ENCODE results near the gene PPP1R13B. TPM values are rescaled to one million over a fixed set of nuclear protein-coding genes. Genes with fewer than 3 reads are reported as not detected.

PPP1R13B gene
- polyA plus RNA-seq, 2 of the 4 experiments (the other 2 are of a cell fraction) = 2.2 to 2.7 TPM

DNA sequence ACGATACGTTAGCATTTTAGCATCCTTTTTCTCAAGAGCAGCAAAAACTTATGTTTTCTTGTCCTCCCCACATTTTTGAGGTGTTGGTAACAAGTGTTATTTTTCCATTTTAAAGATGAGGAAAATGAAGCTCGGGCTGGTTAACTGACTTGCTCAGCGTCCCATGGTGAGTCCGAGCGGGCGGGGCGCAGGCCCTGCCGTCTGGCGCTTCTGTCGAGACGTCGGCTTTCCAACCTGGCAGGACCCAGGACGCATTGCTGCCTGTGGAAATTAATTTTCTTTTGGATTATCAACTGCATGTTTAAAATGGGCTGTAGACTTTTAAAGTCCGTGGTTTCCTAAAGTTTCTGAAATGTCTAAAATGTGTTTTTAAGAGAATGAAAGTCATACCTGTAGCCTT is 162.5 kb downstream of the PPP1R13B start:
- CTCF ChIA-PET = interaction anchor here (0.9 kb wide), 1 partner anchor 113 kb away, joined by 3 read pairs; no protein-coding TSS in a partner anchor
- DNase-seq (ENCODE audit: low read depth in 1 of 2, low spot score in 1 of 2) (no peak), FAIRE-seq (no peak)

DNA sequence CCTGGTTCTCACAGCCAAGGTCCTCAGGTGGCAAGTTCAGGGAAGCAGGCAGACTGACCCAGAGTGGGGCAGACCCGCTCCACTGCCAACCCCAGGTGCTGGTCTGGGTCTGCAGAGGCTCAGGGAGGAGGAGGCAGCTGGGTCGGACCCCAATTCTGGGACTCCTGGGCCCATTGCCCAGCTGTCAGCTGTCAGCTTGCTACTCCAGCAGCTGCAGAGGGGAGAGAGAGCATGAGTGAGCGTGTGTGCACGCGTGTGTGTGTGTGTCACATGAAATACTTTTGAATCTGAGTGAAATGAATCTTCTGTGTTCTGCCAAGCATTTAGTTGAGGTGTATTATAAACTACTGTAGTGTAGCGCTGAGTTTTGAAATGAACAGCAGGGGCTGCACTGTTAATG is 162.9 kb downstream of the PPP1R13B start:
- ATAC-seq = no peak
- H3K4me3 ChIP-seq = no peak overlapping the region
- ChIA-PET CTCF (no interaction called here), POLR2A (no interaction called here)
- H3K4me2 ChIP-seq = no peak overlapping the region
- no peaks in the 10 kb centered on the region for H3K4me1 ChIP-seq
- DNase-seq (ENCODE audit: low read depth in 1 of 2, low spot score in 1 of 2) = no peak
- no peak for FAIRE-seq
- no peak overlapping the region for H3K27ac ChIP-seq
- TF ChIP-seq POLR2A (IDR thresholded peaks at IDR 0.05; ENCODE audit: low read length) (no peak), NPAS2 (CRISPR knock-in tag; IDR thresholded peaks at IDR 0.05; ENCODE audit: borderline replicate concordance) (no peak), ZFP36 (IDR thresholded peaks at IDR 0.05; ENCODE audit: borderline replicate concordance, partially characterized antibody) (no peak), RARB (CRISPR knock-in tag; IDR thresholded peaks at IDR 0.05) (no peak), CBX2 (IDR thresholded peaks at IDR 0.05; ENCODE audit: borderline replicate concordance, low read depth) (no peak), JUN (IDR thresholded peaks at IDR 0.05) (no peak), POLR2AphosphoS2 (conservative IDR thresholded peaks at IDR 0.05; ENCODE audit: low read length) (no peak), SREBF2 (IDR thresholded peaks at IDR 0.05) (no peak), PHF8 (IDR thresholded peaks at IDR 0.05; ENCODE audit: borderline replicate concordance, low read depth) (no peak), BHLHE40 (IDR thresholded peaks at IDR 0.05; ENCODE audit: low read depth, low read length) (no peak), MYC (IDR thresholded peaks at IDR 0.05; ENCODE audit: borderline replicate concordance, low read length) (no peak), HOXA7 (CRISPR knock-in tag; IDR thresholded peaks at IDR 0.05) (no peak), TFCP2L1 (CRISPR knock-in tag; IDR thresholded peaks at IDR 0.05) (no peak), CHD2 (IDR thresholded peaks at IDR 0.05; ENCODE audit: low read length, partially characterized antibody) (no peak)
- TF ChIP-seq, protein P1, sequence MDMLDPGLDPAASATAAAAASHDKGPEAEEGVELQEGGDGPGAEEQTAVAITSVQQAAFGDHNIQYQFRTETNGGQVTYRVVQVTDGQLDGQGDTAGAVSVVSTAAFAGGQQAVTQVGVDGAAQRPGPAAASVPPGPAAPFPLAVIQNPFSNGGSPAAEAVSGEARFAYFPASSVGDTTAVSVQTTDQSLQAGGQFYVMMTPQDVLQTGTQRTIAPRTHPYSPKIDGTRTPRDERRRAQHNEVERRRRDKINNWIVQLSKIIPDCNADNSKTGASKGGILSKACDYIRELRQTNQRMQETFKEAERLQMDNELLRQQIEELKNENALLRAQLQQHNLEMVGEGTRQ (IDR thresholded peaks at IDR 0.05) = no peak
- TF ChIP-seq, protein P2, sequence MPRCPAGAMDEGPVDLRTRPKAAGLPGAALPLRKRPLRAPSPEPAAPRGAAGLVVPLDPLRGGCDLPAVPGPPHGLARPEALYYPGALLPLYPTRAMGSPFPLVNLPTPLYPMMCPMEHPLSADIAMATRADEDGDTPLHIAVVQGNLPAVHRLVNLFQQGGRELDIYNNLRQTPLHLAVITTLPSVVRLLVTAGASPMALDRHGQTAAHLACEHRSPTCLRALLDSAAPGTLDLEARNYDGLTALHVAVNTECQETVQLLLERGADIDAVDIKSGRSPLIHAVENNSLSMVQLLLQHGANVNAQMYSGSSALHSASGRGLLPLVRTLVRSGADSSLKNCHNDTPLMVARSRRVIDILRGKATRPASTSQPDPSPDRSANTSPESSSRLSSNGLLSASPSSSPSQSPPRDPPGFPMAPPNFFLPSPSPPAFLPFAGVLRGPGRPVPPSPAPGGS (IDR thresholded peaks at IDR 0.05) = no peak
- TF ChIP-seq, protein P3, sequence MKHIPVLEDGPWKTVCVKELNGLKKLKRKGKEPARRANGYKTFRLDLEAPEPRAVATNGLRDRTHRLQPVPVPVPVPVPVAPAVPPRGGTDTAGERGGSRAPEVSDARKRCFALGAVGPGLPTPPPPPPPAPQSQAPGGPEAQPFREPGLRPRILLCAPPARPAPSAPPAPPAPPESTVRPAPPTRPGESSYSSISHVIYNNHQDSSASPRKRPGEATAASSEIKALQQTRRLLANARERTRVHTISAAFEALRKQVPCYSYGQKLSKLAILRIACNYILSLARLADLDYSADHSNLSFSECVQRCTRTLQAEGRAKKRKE (CRISPR knock-in tag; IDR thresholded peaks at IDR 0.05; ENCODE audit: low read depth) = no peak
- TF ChIP-seq, protein P4, sequence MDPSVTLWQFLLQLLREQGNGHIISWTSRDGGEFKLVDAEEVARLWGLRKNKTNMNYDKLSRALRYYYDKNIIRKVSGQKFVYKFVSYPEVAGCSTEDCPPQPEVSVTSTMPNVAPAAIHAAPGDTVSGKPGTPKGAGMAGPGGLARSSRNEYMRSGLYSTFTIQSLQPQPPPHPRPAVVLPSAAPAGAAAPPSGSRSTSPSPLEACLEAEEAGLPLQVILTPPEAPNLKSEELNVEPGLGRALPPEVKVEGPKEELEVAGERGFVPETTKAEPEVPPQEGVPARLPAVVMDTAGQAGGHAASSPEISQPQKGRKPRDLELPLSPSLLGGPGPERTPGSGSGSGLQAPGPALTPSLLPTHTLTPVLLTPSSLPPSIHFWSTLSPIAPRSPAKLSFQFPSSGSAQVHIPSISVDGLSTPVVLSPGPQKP (IDR thresholded peaks at IDR 0.05; ENCODE audit: low read depth, low read length) = no peak
- WGBS (ENCODE audit: missing lambda C conversion rate) = 83% methylated on average over 5 of the region's 6 CpGs
- no peaks in the 10 kb centered on the region for H3K9me3 ChIP-seq

More for the DNA sequence above, 162.5 kb downstream of the PPP1R13B start:
- no peak overlapping the region for H3K4me2 ChIP-seq
- POLR2A ChIA-PET = no interaction called here
- no peak for ATAC-seq
- TF ChIP-seq TP53 (CRISPR knock-in tag; IDR thresholded peaks at IDR 0.05) (no peak), MYC (IDR thresholded peaks at IDR 0.05; ENCODE audit: borderline replicate concordance, low read length) (no peak), HDAC2 (IDR thresholded peaks at IDR 0.05) (no peak), EHF (CRISPR knock-in tag; IDR thresholded peaks at IDR 0.05) (no peak), SMC3 (IDR thresholded peaks at IDR 0.05) (no peak), RNF2 (IDR thresholded peaks at IDR 0.05; ENCODE audit: borderline replicate concordance, low read depth) (no peak), RCOR1 (IDR thresholded peaks at IDR 0.05; ENCODE audit: low read depth, low read length) (no peak), CHD2 (IDR thresholded peaks at IDR 0.05; ENCODE audit: low read length, partially characterized antibody) (no peak), NFE2L2 (conservative IDR thresholded peaks at IDR 0.05; ENCODE audit: low read length) (no peak), TFCP2L1 (CRISPR knock-in tag; IDR thresholded peaks at IDR 0.05) (no peak), FOSB (CRISPR knock-in tag; IDR thresholded peaks at IDR 0.05) (no peak), HOXA7 (CRISPR knock-in tag; IDR thresholded peaks at IDR 0.05) (no peak), CBX8 (IDR thresholded peaks at IDR 0.05) (no peak), HEYL (CRISPR knock-in tag; IDR thresholded peaks at IDR 0.05) (no peak), RAD21 (conservative IDR thresholded peaks at IDR 0.05 in 1 of 2, IDR thresholded peaks at IDR 0.05 in 1 of 2) (no peak), POLR2A (IDR thresholded peaks at IDR 0.05; ENCODE audit: low read length) (no peak), GATA3 (IDR thresholded peaks at IDR 0.05; ENCODE audit: borderline replicate concordance) (no peak), FOXS1 (CRISPR knock-in tag; IDR thresholded peaks at IDR 0.05) (no peak), RFX5 (IDR thresholded peaks at IDR 0.05) (no peak)
- TF ChIP-seq, protein P5, sequence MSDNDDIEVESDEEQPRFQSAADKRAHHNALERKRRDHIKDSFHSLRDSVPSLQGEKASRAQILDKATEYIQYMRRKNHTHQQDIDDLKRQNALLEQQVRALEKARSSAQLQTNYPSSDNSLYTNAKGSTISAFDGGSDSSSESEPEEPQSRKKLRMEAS (IDR thresholded peaks at IDR 0.05) = no peak
- H3K27ac ChIP-seq = no peak overlapping the region
- no peaks in the 10 kb centered on the region for H3K4me1 ChIP-seq
- no peak overlapping the region for H3K4me3 ChIP-seq
- 95% methylated on average over 15 of the region's 15 CpGs for WGBS (ENCODE audit: missing lambda C conversion rate)
- H3K9me3 ChIP-seq = no peaks in the 10 kb centered on the region

Measured in A549 (cell line).